Left hindlimb (tissue), 1 donor: ENCODE data around the gene CEP295NL.
"Not testable (repeated sequence)": the region's sequence is repeated elsewhere in the genome, so short reads cannot be mapped to it uniquely, and the experiment has no call there.

Experiments used
- DNase-seq: peaks from one replicate; pipeline ENCODE4 v3.0.0-alpha.2; 2018

CEP295NL gene

DNA sequence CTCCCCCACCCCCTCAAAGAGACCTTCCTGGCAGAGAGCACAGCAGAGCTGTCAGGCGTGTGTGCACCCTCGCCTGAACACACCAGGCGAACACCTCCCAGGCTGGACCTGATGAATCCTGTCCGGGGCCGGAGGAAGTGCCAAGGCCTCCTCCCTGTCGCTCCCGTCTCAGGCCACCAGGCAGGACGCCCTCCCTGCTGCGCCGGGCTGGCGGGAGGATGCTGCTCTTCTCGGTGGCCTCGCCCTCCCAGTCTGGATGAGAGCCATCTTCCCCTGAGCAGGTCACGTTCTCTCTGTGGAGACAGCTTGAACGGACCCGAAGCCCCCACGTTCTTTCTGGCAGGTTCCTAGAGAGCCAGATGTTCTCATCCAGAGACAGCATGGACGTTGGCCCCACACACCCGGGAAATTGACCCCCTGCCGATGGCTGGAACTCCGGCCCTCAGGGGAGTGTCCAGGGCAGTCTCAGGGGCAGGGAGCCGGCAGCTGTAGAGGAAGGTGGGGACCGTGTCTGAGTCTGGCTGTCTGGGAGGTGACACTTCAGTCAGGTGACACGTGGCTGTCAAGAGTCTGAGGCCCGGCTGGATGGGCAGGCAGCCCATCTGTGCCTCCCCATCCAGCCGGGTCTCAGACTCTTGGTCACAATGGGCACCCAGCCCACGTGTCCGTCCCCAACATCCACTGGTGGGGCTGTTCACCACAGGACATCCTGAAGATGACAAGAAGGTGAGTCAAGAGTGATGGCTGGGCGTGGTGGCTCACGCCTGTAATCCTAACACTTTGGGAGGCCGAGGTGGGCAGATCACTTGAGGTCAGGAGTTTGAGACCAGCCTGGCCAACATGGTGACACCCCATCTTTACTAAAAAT, 27.1 kb upstream of the CEP295NL start:
- no peak for DNase-seq

DNA sequence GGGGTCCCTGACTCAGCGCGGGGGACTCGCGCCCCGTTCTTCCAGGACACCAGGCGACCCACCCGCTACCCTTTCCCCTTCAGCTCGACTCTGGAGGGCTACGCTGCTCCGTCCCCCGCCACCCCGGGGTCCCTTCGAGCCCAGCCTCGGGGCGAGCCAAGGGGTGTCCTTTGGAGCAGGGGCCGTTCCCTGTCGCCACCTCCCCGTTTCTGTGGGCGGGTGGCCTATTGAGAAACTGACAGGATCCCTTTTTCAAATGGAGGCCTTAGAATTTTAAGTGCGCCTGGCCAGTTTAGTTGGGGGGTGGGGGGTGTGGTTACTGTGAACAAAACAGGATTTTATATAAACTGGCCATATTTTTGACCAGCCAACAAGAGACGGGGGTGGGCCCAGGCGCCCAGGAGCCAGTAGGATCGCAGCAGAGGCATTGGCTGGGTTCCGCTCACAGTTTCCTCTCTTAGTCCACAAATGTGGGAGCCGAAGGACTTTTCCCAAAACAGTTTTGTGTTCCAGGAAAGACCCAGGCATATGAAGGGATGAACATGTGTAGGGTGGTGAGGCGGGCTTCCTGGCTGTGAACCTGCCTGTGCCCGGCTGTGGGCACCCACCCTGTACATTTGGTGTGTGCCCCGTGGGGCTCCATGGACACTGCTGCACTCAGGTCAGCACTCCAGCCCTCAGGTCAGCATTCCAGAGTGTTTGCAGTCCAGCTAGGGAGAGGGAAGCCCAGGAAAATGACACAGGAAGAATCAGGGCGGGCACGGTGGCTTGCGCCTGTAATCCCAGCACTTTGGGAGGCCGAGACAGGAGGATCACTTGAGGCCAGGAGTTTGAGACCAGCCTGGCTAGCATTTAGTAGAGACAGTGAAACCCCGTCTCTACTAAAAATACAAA, 22.9 kb upstream of the CEP295NL start:
- peak; percentile 92 for DNase-seq

DNA sequence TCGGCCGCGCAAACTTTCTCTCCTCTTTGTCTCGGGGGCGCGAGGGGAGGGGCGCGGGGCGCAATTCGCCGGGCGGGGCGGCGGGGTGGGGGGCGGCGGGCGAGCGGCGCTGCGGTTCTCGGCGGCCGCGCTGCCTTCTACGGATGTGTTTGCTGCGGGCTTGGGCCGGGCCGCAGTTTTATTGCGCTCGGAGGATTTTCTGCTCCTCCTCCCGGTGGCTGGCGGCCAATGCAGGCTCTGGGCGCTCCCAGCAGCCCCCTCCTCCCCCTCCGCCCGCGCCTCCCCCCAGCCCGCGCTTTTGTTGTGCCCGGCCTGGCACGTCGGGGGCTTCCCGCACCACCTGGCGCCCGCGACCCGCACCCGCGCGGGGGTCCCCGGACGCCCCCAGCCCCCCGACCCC, 22.2 kb upstream of the CEP295NL start, which contains the start of gene TIMP2:
Gene TIMP2, minus strand, starts transcription at position 154 of the 400 bp plus-strand sequence. CDS start 299 bp downstream, outside the sequence.
- peak; percentile 94 for DNase-seq

DNA sequence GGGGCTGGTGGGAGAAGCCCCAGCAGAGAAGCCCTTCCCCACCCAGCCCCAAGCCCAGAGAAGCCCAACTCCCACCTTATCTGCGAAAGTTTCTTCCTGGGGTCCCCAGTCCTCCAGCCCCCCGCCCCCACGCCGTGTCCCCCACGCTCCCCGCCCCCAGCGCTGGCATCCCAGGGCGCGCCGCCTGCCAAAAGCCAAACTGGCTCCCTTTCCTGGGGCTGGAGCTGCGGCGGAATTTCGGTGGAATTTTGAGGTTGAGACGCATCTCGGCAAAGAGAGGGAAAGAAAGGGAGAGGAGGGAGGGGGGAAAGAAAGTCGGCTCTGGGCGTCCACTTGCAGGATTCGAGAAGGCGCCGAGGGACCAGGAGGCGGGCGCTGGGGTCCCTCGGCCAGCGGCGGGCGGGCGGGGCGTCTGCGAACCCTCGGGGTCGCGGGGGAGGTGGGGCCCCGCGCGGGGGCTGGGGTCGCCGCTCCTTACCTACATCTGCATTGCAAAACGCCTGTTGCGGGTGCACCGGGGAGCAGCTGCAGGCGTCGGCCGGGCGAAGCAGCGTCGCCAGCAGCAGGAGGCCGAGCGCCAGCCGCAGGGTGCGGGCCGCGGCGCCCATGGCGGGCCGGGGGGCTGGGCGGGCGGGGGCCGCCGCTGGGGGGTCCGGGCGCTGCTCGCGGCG, 21.6 kb upstream of the CEP295NL start:
- DNase-seq: peak; percentile 72

DNA sequence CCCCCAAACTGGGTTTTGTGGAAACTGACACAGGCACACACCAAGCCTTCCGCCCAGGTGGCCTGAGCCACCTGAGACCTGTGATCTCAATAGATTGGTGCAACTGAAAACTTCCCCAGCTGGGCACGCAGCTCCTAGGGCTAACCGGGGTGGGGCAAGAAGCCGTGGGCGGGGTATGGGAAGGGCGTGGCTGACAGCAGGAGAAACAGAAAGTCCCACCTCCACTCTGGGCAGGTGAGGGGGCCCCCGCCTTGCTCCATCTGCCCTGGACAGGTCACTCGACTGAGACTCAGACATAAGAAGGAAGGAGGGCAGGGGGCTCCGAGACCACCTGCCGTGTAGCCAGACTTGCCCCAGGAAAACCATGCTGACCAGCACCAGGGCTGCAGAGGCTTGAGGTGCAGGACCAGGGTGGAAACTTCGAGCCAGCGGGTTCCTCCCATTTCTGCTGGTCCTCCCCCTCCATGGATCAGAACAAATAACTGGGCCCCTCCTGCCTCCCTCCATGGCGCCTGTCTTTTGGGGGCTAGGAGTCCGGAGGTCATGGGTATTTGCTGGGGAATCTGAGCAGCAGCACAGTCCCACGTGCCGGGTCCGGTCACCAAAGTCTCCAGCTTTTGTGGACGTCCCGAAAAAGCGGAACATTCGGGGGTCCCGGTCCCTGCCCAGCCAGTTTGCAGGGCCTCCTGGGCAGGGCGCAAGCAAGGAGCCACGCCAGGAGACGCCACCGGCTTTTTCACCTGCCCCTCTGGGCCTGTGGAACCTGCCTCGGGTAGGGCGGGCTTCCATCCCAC, 20.9 kb upstream of the CEP295NL start:
- no peak for DNase-seq

DNA sequence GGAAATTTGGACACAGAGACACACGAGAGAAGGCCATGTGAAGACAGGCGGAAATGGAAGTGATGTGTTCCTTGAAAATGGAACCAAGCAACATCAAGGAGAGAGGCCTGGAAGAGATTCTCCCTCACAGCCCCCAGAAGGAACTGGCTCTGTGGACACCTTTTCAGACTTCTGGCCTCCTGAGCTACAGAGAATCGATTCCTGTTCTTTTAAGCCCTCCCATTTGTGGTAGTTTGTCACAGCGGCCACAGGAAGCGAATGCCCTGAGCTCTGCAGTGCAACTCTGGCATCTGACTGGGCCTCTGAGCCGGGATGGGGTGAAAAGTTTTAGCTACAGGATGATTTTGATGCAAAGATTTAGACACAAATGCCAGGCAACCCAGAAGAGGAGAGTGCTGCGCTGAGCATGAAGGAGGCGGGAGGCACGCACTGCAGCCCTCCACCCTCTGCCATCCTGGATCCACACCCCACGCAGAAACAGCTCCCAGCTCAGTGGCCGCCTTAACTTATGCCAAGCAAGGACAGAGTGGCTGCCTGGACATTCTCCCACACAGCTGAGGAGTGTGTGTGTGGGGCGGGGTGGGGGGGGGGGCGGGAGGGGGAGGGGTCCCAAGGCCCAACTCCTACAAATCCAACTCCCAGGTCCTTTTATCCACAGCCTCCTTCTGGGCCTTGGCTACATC, 20.0 kb upstream of the CEP295NL start:
- no peak for DNase-seq

DNA sequence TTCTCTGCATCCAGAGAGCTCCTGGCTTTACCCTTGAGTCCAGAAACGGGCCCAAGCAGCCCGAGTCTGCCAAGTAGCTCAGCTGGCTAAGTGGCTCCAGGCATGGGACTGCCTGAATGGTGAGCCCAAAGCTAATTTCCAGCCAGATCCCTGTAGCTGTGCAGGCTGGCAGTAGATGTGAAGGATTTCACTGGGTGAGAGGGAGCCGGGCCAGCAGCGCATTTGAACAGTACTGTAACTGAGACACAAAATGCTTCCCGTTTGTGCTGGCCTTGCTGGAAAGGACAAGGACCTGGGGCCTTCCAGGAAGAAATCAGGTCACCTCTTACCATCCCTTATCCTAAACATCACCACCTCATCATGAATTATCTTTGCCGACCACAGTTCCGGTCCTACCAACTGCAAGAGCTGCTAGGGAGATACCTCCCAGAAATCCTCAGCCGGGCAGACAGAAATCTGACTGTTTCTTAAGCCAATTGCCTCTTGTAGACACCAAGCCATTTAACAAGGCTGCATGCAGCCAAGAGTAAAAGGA, 18.5 kb upstream of the CEP295NL start:
- peak; percentile 67 for DNase-seq

DNA sequence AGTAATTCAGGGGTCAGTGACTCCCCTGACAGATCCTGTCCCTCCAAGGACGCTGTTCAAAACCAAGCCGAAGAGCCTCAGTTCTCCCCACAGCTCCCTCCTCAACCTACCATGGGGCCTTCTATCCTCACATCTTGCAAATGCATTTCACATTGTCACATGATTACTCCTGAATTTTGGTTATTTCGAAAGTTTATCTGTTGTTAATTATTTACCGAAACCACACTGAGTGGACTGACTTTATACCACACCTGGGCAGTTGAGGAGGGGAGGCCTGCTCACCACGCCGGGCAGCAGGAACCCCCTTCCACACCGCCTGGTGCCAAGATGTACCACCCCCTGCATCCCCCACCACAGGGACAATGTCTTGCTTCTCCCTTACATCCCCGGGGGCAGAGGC, 17.5 kb upstream of the CEP295NL start:
- no peak for DNase-seq

DNA sequence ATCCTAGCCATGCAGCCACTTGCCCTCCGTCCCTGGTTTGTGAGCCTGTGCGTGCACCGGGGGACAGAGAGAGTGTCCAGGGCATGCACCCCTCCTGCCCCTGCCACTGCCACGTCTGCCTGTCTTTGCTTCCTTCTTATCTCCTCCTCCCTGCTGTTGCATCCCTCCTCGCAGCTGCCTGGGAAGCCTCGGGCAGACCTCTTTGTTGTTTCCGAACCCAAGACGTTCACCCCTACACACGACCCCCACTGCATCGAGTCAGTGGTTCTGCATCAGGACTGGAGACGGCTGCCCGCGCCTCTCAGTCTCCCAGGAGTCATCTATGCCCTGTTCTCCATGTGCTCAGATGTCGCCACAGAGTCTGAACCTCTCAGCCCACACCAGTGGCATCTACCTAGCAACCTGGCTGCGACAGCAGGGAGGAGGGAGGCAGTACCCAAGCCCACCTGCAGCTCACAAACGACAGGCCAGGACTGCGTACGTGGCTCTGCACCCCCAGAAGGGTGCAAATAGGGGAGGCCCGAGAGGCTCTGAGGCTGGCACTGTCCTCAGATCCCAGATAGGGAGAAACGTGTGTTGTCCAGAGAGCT, 17.0 kb upstream of the CEP295NL start:
- DNase-seq: no peak

DNA sequence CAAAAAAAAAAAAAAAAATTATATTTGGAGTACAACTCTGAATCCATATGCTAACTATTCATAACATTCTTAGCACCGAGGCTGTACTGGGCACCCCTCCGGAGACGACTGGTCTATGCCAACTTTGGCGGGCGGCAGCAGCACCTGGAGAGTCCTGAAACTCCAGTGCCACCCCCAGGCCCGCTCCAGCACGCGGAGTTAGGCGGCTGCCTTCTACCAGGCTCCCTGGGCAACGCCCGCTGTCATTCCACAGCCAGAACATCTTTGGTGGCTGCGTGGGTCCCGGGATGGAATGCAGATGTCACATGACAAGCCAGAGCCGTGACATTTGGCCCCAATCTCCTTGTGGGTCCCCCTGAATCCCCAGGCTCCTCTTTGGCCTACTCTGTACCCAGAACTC, 16.0 kb upstream of the CEP295NL start:
- DNase-seq: no peak

DNA sequence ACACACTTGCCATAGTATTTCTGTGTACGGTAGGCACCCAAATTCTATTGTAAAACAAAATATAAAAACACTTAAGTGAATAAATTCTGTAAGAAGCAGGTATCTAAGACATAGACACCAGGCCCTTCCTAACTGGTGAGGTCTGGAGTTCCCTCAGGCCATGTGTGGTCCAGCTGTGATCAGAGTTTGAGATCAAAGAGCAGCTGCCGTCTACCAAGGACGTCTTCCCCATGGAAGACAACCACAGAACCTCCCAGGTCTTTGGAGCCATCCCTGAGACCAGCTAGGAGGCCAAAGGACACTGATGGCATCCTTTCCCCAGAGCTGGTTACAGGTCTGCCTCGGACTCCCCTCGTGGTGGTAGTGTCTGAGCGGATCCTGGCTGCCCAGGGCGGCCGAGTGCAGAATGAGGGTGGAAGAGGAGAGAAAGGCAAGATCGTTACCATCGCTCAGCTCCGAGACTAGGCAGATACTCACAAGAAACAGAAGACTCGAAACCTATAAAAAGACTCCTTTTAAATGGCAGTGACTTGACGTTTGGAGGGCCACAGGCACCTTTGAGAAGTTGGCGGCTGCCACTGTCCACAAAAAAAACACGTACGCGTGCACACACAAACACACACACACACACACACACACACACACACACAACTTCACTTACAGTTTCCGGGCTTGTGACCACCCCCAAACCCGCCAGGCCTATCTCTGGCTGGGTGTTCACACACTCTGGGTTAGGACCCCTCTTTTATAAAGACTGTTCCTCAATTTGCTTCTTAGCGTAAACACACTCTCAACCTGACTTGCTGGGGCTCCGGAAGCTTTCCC, 14.7 kb upstream of the CEP295NL start:
- DNase-seq: no peak

DNA sequence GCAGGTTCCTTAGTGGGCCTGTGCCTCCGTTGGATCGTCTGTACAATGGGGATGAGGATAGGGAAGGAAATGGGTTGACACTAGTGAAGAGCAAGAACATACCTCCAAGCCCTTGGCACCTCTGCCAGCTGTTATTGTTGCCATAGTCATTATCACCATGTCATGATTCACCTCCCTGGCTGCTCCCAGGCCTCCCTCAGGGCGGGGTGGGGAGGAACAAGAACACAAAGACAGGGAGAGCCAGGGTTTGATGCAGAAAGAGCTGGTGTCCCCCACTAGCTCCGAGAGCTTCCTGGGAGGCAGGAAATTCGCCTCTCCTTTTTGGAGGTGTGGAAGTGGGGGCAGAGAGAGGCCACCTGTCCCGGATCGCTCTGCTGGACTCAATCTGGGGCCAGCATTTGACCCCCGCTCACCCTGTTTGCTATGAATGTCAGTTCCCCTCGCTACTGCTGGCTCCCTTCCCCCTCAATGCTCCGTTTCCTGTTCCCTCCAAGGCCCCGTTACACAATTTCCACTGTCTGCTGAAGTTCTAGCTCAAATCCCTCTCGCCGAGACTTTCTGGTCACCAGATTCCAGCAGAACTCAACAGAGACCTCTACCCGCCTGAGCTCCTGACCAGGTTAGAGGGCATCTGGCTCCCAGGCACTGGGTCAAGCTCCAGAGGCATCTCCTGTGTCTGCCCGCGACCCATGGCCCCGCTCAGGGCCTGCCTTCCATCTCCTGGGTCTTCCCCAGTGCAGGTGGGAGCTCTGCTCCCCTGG, 13.1 kb upstream of the CEP295NL start:
- DNase-seq: no peak

DNA sequence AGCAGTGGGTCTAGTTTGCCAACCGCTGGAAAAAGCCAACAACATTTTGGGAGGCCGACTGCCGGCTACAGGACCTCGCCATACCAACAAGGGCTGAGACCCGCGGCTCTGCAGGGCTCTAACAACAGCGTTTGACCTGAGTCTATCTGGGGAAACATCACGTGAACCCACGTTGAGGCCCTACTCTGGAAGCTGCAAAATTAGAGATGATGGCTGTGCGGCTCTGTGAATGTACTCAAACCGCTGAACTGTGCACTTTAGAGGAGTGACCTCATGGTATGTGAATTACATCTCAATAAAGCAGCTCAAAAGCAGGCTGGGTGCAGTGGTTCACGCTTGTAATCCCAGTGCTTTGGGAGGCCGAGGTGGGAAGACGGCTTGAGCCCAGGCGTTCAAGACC, 10.1 kb upstream of the CEP295NL start:
- DNase-seq: no peak

DNA sequence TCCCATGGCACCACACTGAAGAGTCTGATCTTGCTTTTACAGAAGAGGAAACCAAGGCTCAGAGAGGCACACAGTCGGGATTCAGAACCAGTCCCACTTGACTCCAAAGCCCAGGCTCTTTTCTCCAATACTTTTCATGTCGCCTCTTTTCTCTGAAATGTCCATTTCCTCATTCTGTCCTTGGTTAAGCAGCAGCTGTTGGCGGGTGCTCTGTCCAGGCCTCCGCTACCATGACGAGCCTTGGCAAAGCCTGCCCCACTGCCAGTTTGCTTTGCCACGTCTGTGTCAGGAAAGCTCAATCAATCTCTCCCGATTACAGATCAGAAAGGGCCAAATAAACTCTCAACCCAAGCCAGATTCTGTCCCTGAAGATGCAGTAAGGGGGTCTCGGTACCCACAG, 9.1 kb upstream of the CEP295NL start:
- no peak for DNase-seq

DNA sequence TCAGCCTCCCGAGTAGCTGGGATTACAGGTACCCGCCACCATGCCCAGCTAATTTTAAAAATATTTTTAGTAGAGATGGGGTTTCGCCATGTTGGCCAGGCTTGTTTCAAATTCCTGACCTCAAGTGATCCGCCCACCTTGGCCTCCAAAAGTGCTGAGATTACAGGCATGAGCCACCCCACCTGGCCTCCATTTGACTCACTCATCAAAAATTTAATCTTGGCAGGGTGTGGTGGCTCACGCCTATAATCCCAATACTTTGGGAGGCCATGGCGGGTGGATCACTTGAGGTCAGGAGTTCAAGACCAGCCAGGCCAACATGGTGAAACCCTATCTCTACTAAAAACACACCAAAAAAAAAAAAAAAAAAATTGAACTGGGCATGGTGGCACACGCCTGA, 8.5 kb upstream of the CEP295NL start:
- DNase-seq: not testable (repeated sequence)

DNA sequence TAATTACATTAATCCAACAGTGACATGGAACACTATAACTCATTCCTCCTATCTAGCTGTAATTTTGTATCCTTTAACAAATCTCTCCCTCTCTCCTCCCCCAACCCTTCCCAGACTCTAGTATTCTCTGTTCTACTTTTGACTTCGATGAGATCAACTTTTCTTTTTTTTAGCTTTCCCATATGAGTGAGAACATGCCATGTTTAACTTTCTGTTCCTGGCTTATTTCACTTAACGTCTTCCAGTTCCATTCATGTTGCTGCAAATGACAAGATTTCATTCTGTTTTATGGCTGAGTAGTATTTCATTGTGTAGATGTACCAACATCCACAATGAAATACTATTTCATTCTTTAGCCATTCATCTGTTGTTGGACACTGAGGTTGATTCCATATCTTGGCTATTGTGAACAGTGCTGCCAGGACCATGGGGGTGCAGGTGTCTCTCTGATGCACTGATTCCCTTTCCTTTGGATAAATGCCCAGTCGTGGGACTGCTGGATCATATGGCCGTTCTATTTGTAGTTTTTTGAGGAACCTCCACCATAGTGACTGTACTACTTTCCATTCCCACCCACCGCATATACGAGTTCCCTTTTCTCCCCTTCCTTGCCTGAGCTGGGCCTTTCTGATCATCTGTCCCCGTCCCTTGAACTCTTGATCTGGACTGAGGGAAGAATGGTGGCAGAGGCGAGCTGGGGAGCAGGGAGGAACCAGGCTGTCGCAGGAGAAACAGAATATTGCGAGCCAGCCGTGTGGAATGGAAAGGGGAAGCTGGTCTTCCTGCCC, 7.7 kb upstream of the CEP295NL start:
- no peak for DNase-seq

DNA sequence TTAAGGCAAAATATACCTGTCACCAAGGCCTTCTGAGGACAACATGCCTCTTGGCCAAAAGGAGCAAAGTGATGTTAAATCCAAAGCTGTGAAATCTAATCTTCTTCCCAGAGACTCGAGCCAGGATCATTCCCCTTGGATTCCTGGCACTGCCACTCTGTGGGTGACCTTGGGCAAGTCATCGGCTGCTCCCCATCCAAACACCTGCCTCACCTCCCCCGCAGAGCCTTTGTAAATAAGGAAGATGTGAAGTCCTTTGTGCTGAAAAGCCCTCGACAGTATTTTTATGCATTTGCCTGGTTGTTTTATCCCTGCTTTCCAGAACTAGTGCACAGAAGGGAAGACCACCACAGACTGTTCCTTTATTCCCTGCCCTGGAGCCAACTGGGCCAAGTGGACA, 5.4 kb upstream of the CEP295NL start:
- DNase-seq: no peak

DNA sequence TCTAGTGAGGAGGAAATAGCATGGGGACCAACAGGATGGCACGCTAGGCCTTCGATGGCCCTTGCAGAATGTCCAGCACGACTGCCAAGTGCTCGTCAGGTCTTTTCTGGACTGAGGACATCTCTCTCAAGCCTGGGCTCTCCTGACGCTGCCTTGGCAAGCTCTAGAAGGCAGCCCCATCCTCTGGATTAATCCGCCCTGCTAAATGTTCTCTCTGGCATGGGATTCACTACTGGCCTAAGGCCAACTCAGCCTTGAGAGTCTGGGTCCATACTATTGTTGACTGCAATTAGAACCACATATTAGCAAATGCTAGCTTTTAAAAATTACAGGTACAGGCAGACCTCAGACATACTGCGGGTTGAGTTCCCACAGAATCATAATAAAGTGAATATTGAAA, 2.5 kb upstream of the CEP295NL start:
- DNase-seq: no peak

DNA sequence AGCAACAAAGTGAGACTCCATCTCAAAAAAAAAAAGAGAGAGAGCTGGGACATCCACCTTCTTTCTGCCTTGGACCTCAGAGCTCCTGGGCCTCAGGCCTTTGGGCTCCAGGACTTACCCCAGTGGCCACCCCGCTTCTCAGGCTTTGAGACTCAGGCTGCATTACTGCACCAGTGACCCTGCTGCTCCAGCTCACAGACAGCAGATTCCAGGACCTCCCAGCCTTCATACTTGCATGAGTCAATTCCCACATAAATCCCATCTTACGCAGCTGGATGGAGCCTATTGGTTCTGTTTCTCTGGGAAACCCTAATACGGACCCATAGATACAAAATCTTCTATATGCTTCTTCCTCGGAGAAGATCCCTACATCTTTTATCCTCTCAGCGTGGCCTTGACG, 2.1 kb upstream of the CEP295NL start:
- no peak for DNase-seq
